Measurements from ENCODE around the gene IFNLR1. TPM values are rescaled to one million over a fixed set of nuclear protein-coding genes. Genes with fewer than 3 reads are reported as not detected.

Gene IFNLR1
- total and polyA plus RNA-seq, 9 of the 15 experiments (the other 6 are each of a cell fraction or from before 2014, with no cell fraction given), result not detected

DNA sequence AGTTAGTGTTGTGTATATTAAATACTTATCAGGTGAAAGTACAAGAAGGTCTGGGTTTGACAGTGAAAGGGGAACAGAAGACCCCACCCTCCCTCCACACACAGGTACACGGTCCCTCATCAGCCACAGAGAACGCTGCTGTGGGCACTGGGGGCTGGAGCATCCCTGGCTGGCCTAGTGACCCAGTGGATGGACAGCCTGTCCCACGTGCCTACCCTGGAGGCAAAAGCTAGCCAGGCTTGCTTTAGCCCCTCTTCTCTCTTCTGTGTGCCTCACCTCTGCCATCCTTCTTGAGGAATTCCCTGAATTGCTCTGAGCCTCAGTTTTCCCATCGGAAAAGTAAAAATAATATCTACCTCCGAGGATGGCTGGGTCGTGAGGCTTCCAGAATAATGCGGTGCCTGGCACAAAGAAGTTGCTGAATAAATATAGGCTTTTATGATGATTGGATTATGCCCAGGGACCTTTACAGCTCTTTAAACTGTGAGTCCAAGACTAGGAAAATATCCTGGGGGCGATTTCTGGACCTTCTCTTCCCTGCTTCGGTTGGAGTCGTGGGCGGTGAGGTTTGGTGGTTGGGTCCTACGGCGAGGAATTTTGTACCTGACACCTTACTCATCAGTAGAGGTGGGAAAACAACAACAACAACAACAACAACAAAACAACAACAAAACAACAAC lies 918 bp downstream of the IFNLR1 start:
- ATAC-seq (no peak), FAIRE-seq (no peak), DNase-seq (ENCODE audit: extremely low read depth in 1 of 4, low spot score in 3 of 4) (no peak)
- Histone ChIP-seq H3K79me2 (ENCODE audit: control insufficient read depth, insufficient read depth, low read length) (no peaks in the 10 kb centered on the region), H2AFZ (ENCODE audit: low read depth, low read length) (no peak overlapping the region), H3K4me3 (no peak overlapping the region), H3K27ac (ENCODE audit: extremely low read depth, low read depth, low read length) (no peak overlapping the region), H3K4me1 (replicated peaks in 1 of 2; ENCODE audit: control insufficient read depth in 2 of 2, insufficient read depth in 2 of 2, low read length in 2 of 2) (peaks cover 9 to 11% of the 10 kb centered on the region in 2 experiments; a peak in 3 of 5 replicates), H3K9ac (ENCODE audit: insufficient read depth in 1 of 2, low read depth in 2 of 2, low read length in 2 of 2) (no peak overlapping the region), H3K9me3 (replicated peaks; ENCODE audit: control insufficient read depth, insufficient read depth, low read depth, low read length) (no peaks in the 10 kb centered on the region), H3K36me3 (ENCODE audit: control insufficient read depth, insufficient read depth, low read length) (no peaks in the 10 kb centered on the region), H3K9me1 (ENCODE audit: control insufficient read depth, insufficient read depth, low read length) (no peaks in the 10 kb centered on the region), H4K20me1 (replicated peaks; ENCODE audit: control insufficient read depth, insufficient read depth, low read length) (no peaks in the 10 kb centered on the region; the same call in 1 of the 2 replicates), H3K27me3 (ENCODE audit: control insufficient read depth in 2 of 2, insufficient read depth in 2 of 2, low read length in 2 of 2) (peaks cover 38 to 68% of the 10 kb centered on the region in 2 experiments), H3K4me2 (ENCODE audit: insufficient read depth, low read length) (no peak overlapping the region)
- no TSS peak for BruUV-seq (replicated peaks)
- intact Hi-C loops (cut with micrococcal nuclease), result no loop called here
- CTCF ChIA-PET (ENCODE audit: low intra/inter-chr PET ratio), result no interaction called here
- in situ Hi-C loops (cut with MboI), result no loop called here
- POLR2A ChIA-PET, result interaction anchor here (0.6 to 1.3 kb wide), 3 partner anchors 9 to 146 kb away, joined by 3 to 4 read pairs (median 4); no protein-coding TSS in a partner anchor
- WGBS (ENCODE audit: insufficient coverage, low coverage, missing lambda C conversion rate), result 6% methylated on average over 13 of the region's 13 CpGs
- TF ChIP-seq GABPA (tag; conservative IDR thresholded peaks at IDR 0.05; ENCODE audit: low read depth) (no peak), NFRKB (IDR thresholded peaks at IDR 0.05; ENCODE audit: low read depth) (no peak), CREBBP (IDR thresholded peaks at IDR 0.05; ENCODE audit: low read depth, low read length) (no peak)

DNA sequence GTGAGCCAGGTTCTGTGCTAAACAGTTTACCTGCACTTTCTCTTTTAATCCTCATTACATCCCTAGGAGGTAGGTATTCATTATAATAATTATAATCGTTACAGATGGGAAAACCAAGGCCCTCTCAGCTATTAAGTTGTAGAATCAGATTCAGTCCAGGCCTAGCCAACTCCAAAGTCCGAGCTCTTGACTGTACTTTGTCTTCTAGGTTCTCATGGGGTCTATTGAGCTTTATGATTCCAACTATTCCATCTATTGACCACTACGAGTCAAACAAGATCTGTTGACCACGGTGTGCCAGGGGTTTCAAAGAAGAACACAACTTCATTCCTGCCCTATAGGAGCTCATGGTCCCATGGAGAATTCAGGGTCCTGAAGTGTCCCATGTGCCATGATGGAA lies 2.0 kb downstream of the IFNLR1 start:
- Histone ChIP-seq H3K27me3 (ENCODE audit: control insufficient read depth in 2 of 2, insufficient read depth in 2 of 2, low read length in 2 of 2) (peaks cover 34 to 65% of the 10 kb centered on the region in 2 experiments), H3K79me2 (ENCODE audit: control insufficient read depth, insufficient read depth, low read length) (no peaks in the 10 kb centered on the region), H3K9me3 (replicated peaks; ENCODE audit: control insufficient read depth, insufficient read depth, low read depth, low read length) (no peaks in the 10 kb centered on the region), H2AFZ (ENCODE audit: low read depth, low read length) (no peak overlapping the region), H3K4me2 (ENCODE audit: insufficient read depth, low read length) (no peak overlapping the region), H3K36me3 (ENCODE audit: control insufficient read depth, insufficient read depth, low read length) (no peaks in the 10 kb centered on the region), H4K20me1 (replicated peaks; ENCODE audit: control insufficient read depth, insufficient read depth, low read length) (no peaks in the 10 kb centered on the region; the same call in 1 of the 2 replicates), H3K27ac (ENCODE audit: extremely low read depth, low read depth, low read length) (no peak overlapping the region), H3K4me1 (replicated peaks in 1 of 2; ENCODE audit: control insufficient read depth in 2 of 2, insufficient read depth in 2 of 2, low read length in 2 of 2) (peaks cover 7 to 9% of the 10 kb centered on the region in 2 experiments; a peak in 3 of 5 replicates), H3K9me1 (ENCODE audit: control insufficient read depth, insufficient read depth, low read length) (no peaks in the 10 kb centered on the region), H3K4me3 (no peak overlapping the region), H3K9ac (ENCODE audit: insufficient read depth in 1 of 2, low read depth in 2 of 2, low read length in 2 of 2) (no peak overlapping the region)
- ChIA-PET POLR2A (interaction anchor here (0.6 to 1.3 kb wide), 2 partner anchors 16 to 89 kb away, joined by 3 to 4 read pairs; no protein-coding TSS in a partner anchor), CTCF (ENCODE audit: low intra/inter-chr PET ratio) (no interaction called here)
- intact Hi-C loops (cut with micrococcal nuclease) (no loop called here), in situ Hi-C loops (cut with MboI) (no loop called here)
- BruUV-seq (replicated peaks), result no TSS peak
- WGBS (ENCODE audit: insufficient coverage, low coverage, missing lambda C conversion rate), result 0% methylated on average over 4 of the region's 4 CpGs
- no peak for ATAC-seq
- FAIRE-seq, result no peak
- DNase-seq (ENCODE audit: extremely low read depth in 1 of 4, low spot score in 3 of 4), result no peak
- no peak for TF ChIP-seq FIP1L1 (IDR thresholded peaks at IDR 0.05; ENCODE audit: low read depth, low read length, poor library complexity, severe bottlenecking)
- no peak for TF ChIP-seq CEBPG (CRISPR knock-in tag; IDR thresholded peaks at IDR 0.05)
- no peak for TF ChIP-seq CEBPG (tag; conservative IDR thresholded peaks at IDR 0.05 in 1 of 2, IDR thresholded peaks at IDR 0.05 in 1 of 2)
- TF ChIP-seq ZBTB7A (IDR thresholded peaks at IDR 0.05; ENCODE audit: borderline replicate concordance, control insufficient read depth, low read depth, low read length), result no peak
- TF ChIP-seq KHSRP (IDR thresholded peaks at IDR 0.05), result no peak
- TF ChIP-seq ZC3H11A (IDR thresholded peaks at IDR 0.05; ENCODE audit: low read depth, low read length), result no peak
- TF ChIP-seq TCF7 (IDR thresholded peaks at IDR 0.05; ENCODE audit: borderline replicate concordance), result no peak
- no peak for TF ChIP-seq RBM14 (IDR thresholded peaks at IDR 0.05; ENCODE audit: borderline replicate concordance, insufficient read depth, low read depth, low read length)
- TF ChIP-seq, protein P1, sequence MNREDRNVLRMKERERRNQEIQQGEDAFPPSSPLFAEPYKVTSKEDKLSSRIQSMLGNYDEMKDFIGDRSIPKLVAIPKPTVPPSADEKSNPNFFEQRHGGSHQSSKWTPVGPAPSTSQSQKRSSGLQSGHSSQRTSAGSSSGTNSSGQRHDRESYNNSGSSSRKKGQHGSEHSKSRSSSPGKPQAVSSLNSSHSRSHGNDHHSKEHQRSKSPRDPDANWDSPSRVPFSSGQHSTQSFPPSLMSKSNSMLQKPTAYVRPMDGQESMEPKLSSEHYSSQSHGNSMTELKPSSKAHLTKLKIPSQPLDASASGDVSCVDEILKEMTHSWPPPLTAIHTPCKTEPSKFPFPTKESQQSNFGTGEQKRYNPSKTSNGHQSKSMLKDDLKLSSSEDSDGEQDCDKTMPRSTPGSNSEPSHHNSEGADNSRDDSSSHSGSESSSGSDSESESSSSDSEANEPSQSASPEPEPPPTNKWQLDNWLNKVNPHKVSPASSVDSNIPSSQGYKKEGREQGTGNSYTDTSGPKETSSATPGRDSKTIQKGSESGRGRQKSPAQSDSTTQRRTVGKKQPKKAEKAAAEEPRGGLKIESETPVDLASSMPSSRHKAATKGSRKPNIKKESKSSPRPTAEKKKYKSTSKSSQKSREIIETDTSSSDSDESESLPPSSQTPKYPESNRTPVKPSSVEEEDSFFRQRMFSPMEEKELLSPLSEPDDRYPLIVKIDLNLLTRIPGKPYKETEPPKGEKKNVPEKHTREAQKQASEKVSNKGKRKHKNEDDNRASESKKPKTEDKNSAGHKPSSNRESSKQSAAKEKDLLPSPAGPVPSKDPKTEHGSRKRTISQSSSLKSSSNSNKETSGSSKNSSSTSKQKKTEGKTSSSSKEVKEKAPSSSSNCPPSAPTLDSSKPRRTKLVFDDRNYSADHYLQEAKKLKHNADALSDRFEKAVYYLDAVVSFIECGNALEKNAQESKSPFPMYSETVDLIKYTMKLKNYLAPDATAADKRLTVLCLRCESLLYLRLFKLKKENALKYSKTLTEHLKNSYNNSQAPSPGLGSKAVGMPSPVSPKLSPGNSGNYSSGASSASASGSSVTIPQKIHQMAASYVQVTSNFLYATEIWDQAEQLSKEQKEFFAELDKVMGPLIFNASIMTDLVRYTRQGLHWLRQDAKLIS (CRISPR knock-in tag; IDR thresholded peaks at IDR 0.05), result no peak

Data from K562 (cell line).